Stomach (tissue), 9 donors: ENCODE measurements around the gene SIK3. TPM values are rescaled to one million over a fixed set of nuclear protein-coding genes. Genes with fewer than 3 reads are reported as not detected.

Experiments
- DNase-seq, 2 donors: peaks; one replicate each; pipeline versions ENCODE4 v3.0.0 to v3.0.0-alpha.2; 2013 to 2019
- H3K27ac ChIP-seq, 5 donors: fragments of 200-600 bp in 4 of 5; sonication (generic) in 4 of 5; one replicate each; pipeline ENCODE4 v1.5.1; 2013 to 2019; ENCODE audit warnings: mild to moderate bottlenecking in 1 of 5, moderate library complexity in 1 of 5
- H3K27me3 ChIP-seq, 3 donors: fragments of 200-600 bp; sonication (generic); one replicate each; pipeline ENCODE4 v1.5.1; 2017 to 2019; ENCODE audit warnings: mixed run types in 1 of 3
- H3K36me3 ChIP-seq, 4 donors: fragments of 200-600 bp; sonication (generic); 1 replicate in 3 of 4; 2 replicates in 1 of 4; pipeline ENCODE4 v1.5.1; 2016 to 2019
- H3K4me1 ChIP-seq, 4 donors: fragments of 200-600 bp; sonication (generic); one replicate each; pipeline ENCODE4 v1.5.1; 2016 to 2019
- H3K4me3 ChIP-seq, 4 donors: fragments of 200-600 bp; sonication (generic) in 3 of 4; one replicate each; pipeline ENCODE4 v1.5.1; 2016 to 2019; ENCODE audit warnings: mild to moderate bottlenecking in 1 of 4
- H3K9me3 ChIP-seq, 4 donors: fragments of 200-600 bp; sonication (generic); one replicate each; pipeline ENCODE4 v1.5.1; 2016 to 2019
- EP300 ChIP-seq: sonication (generic); formaldehyde crosslinking; IDR thresholded peaks from one replicate; pipeline ENCODE4 v1.6.1; 2017; ENCODE audit warnings: antibody characterized with exemption
- POLR2A ChIP-seq, 4 donors: fragments of 450-650 bp; IDR thresholded peaks; one replicate each; pipeline ENCODE4 v1.6.1; 2016; ENCODE audit warnings: antibody characterized with exemption in 4 of 4, control low read depth in 2 of 4, mild to moderate bottlenecking in 1 of 4, moderate library complexity in 1 of 4
- POLR2AphosphoS5 ChIP-seq, 3 donors: sonication (generic); formaldehyde crosslinking; IDR thresholded peaks; one replicate each; pipeline ENCODE4 v1.6.1; 2016; ENCODE audit warnings: antibody characterized with exemption in 3 of 3
- WGBS, 5 donors: extraction: QIAGEN DNeasy Blood & Tissue Kit in 3 of 5; methylation state at CpG; one replicate each; pipeline versions ENCODE4 v1.1.5 to v1.1.7; 2013 to 2018; 5-methylcytosine and 5-hydroxymethylcytosine counted together
- intact Hi-C: fragments of 100-400 bp; cut with DNase I; formaldehyde crosslinking; loops from one replicate; pipeline ENCODE4 v1.15.1; 2023; ENCODE audit warnings: low total_unique reads
- polyA plus RNA-seq, 3 donors: library from polyadenylated mRNA; stranded (reverse); fragments of 200-250 nt; gene quantifications; one replicate each; pipeline ENCODE4 v1.2.3, GENCODE V29; 2013
- total RNA-seq, 5 donors: library from RNA; depleted of rRNA; stranded (reverse); fragments of >200 nt; gene quantifications; one replicate each; pipeline versions ENCODE4 v1.1.0 to v1.2.3, GENCODE V29; 2014 to 2016
- TF ChIP-seq, protein P1 (sequence below), 7 experiments: fragments of 450-650 bp in 4 of 7; fragments of 200-600 bp in 3 of 7; sonication (generic) in 3 of 7; IDR thresholded peaks; one replicate each; pipeline ENCODE4 v1.5.1; 2016 to 2019; ENCODE audit warnings: antibody characterized with exemption in 7 of 7, control low read depth in 2 of 7, mild to moderate bottlenecking in 1 of 7
- donor health status: healthy with polysubstance abuse.
- donor health status: Bipolar disorder and iron deficiency.
- donor health status: healthy.

Gene SIK3
- total and polyA plus RNA-seq, 8 donors, result 6.5 to 97.8 (median 23.7) TPM

DNA sequence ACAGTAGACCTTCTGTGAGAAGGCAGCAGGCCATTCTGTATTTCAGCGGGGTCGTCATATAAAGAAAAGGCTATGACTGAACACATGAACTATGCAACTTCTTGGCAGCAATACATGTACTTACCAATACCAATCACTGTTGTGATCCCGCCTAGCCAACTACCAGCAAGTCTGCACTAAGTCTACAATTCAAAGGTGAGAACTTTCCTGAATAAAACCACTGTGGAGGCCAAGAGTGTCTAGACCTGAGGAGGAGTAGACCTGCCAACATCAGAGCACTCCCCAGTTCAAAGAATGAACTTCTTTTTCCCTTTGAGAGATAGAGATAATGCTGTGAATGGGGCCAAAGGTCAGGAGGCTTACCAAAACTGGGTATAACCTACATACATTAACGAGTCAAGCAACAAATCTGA is 108.2 kb downstream of the SIK3 start:
- Histone ChIP-seq H3K9me3 (no peaks in the 10 kb centered on the region), H3K27ac (peak overlapping the region in 4 of 5 donors; percentile 27 to 67 (median 48)), H3K27me3 (no peaks in the 10 kb centered on the region), H3K4me1 (peaks cover 17 to 89% (median 51%) of the 10 kb centered on the region in 4 donors), H3K36me3 (no peaks in the 10 kb centered on the region), H3K4me3 (no peak overlapping the region)
- TF ChIP-seq, protein P1, sequence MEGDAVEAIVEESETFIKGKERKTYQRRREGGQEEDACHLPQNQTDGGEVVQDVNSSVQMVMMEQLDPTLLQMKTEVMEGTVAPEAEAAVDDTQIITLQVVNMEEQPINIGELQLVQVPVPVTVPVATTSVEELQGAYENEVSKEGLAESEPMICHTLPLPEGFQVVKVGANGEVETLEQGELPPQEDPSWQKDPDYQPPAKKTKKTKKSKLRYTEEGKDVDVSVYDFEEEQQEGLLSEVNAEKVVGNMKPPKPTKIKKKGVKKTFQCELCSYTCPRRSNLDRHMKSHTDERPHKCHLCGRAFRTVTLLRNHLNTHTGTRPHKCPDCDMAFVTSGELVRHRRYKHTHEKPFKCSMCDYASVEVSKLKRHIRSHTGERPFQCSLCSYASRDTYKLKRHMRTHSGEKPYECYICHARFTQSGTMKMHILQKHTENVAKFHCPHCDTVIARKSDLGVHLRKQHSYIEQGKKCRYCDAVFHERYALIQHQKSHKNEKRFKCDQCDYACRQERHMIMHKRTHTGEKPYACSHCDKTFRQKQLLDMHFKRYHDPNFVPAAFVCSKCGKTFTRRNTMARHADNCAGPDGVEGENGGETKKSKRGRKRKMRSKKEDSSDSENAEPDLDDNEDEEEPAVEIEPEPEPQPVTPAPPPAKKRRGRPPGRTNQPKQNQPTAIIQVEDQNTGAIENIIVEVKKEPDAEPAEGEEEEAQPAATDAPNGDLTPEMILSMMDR (IDR thresholded peaks at IDR 0.05), result no peak
- peak in 1 of 3 donors; percentile 28 for TF ChIP-seq POLR2AphosphoS5 (IDR thresholded peaks at IDR 0.05)
- peak in 1 of 2 donors; percentile 76 for DNase-seq
- WGBS, 5 donors, result 34 to 56% (median 40%) methylated on average over 4 of the region's 4 CpGs
- intact Hi-C loops, result no loop called here

DNA sequence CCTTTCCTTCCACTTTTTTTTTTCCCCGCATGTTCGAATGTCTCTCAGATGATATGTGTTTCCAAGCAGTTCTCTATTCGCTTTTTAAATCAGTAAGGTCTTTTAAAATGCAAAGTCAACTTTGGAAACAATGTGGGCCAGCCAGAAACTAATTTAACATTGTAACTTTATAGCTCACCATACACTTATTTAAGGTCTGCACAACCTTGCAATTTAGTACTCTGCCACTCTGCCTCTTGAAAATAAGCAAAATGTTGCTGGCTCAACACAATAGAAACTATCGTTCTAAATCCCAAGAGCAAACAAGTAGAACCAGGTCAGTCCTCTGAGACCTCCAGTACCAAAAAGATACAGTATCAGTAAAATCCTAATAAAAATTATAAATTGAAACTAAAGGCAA is 109.0 kb downstream of the SIK3 start:
- 23 to 60% (median 33%) methylated on average over 4 of the region's 4 CpGs for WGBS, 5 donors
- Histone ChIP-seq H3K9me3 (no peaks in the 10 kb centered on the region), H3K27me3 (no peaks in the 10 kb centered on the region), H3K4me1 (peaks cover 17 to 90% (median 52%) of the 10 kb centered on the region in 4 donors), H3K4me3 (no peak overlapping the region), H3K27ac (peak overlapping the region in 4 of 5 donors; percentile 27 to 67 (median 48)), H3K36me3 (no peaks in the 10 kb centered on the region)
- TF ChIP-seq EP300 (no peak), POLR2A (IDR thresholded peaks at IDR 0.05) (no peak), POLR2AphosphoS5 (IDR thresholded peaks at IDR 0.05) (no peak)
- TF ChIP-seq, protein P1 (IDR thresholded peaks at IDR 0.05), result no peak
- no peak for DNase-seq
- intact Hi-C loops, result no loop called here

DNA sequence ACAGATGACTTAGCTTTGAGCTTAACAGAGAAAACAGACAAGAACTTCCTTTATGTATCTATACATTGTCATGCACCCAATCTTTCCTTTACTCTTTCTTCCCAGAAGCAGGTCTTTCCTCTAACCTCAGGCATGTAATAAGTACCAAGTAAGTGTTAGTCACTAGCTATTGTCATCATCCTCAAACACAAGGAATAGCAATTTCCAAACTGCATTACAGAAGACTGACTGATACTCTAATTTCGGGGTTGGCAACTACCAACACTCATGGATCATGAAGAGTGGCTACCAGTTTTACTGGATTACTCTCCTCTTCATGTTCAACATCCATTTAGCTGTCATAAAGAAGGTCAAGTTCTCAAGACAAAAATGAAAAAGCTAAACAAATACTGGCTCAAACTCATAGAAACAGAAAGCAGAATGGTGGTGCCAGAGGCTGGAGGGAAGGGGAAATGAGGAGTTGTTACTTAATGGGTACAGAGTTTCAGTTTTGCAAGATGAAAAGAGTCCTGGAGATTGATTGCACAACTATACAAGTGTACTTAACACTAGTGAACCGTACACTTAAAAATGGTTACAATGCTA is 111.6 kb downstream of the SIK3 start:
- H3K27ac ChIP-seq, result peak overlapping the region in 4 of 5 donors; percentile 56 to 73 (median 66)
- no peaks in the 10 kb centered on the region for H3K27me3 ChIP-seq
- H3K4me3 ChIP-seq, result no peak overlapping the region
- no peaks in the 10 kb centered on the region for H3K9me3 ChIP-seq
- DNase-seq, result peak in 1 of 2 donors; percentile 44
- intact Hi-C loops, result no loop called here
- peaks cover 17 to 91% (median 51%) of the 10 kb centered on the region in 4 donors for H3K4me1 ChIP-seq
- WGBS, 5 donors, result 43 to 50% (median 50%) methylated on average over 2 of the region's 2 CpGs
- no peaks in the 10 kb centered on the region for H3K36me3 ChIP-seq
- TF ChIP-seq EP300 (no peak), POLR2AphosphoS5 (IDR thresholded peaks at IDR 0.05) (peak in 1 of 3 donors; percentile 83)

DNA sequence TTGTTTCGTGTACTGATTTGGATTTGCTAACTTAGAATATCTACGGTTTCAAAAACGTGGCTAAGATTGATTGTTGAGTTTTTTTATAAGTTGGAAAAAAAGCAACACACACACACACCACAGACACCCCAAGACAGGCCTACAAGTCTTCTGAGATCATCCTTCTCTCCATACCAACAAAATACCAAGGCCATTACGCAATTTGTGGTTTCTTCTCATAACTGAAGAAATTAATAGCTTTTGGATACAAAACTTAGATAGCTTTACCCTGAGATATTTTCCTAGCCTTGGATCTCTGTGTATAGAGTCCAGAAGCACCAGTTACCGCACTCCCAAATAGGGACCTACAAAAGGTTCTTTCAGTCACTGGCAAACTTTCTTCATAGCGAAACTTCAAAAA is 113.6 kb downstream of the SIK3 start:
- Histone ChIP-seq H3K4me1 (peaks cover 11 to 91% (median 46%) of the 10 kb centered on the region in 4 donors), H3K4me3 (no peak overlapping the region), H3K9me3 (no peaks in the 10 kb centered on the region), H3K36me3 (no peaks in the 10 kb centered on the region), H3K27ac (peak overlapping the region in 4 of 5 donors; percentile 11 to 73 (median 66)), H3K27me3 (no peaks in the 10 kb centered on the region)
- DNase-seq, result peak in 1 of 2 donors; percentile 53
- intact Hi-C loops, result no loop called here
- TF ChIP-seq, protein P1 (IDR thresholded peaks at IDR 0.05), result no peak
- TF ChIP-seq POLR2AphosphoS5 (IDR thresholded peaks at IDR 0.05), result no peak
- no peak for TF ChIP-seq POLR2A (IDR thresholded peaks at IDR 0.05)
- no peak for TF ChIP-seq EP300
- 60 to 72% (median 71%) methylated on average over 6 of the region's 6 CpGs for WGBS, 5 donors

DNA sequence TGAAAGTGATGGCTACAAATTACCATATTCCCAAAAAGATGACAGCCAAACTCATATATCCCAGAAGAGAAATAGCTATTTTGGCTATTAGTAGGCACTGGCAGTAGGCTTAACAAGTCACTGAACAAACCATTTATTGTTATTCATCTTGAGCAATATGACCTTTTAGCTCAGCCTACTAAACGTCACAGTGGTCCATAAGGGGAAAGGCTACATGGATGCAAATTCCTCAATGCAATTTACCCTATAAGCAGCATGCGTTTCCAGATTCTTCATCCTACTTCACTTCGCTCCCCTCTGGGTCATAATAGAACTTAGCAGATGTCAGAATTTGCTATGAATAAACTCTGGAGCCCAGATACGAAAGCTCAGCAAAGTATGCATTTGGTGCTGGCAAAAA is 114.0 kb downstream of the SIK3 start:
- Histone ChIP-seq H3K27ac (peak overlapping the region in 4 of 5 donors; percentile 11 to 73 (median 66)), H3K4me3 (no peak overlapping the region), H3K4me1 (peaks cover 9 to 86% (median 44%) of the 10 kb centered on the region in 4 donors), H3K36me3 (no peaks in the 10 kb centered on the region), H3K27me3 (no peaks in the 10 kb centered on the region), H3K9me3 (no peaks in the 10 kb centered on the region)
- TF ChIP-seq POLR2AphosphoS5 (IDR thresholded peaks at IDR 0.05) (no peak), POLR2A (IDR thresholded peaks at IDR 0.05) (no peak), EP300 (no peak)
- TF ChIP-seq, protein P1 (IDR thresholded peaks at IDR 0.05), result no peak
- 67 to 80% (median 76%) methylated on average over 4 of the region's 4 CpGs for WGBS, 5 donors
- intact Hi-C loops, result no loop called here
- DNase-seq, result no peak
